Activated T-helper 2 cell treated with anti-CD3 and anti-CD28 coated beads, Interferon-gamma antibody, Interleukin-2, Interleukin-4, amounts not matched to agents 10 μg/mL and 5 μg/mL and 100 μg/mL, durations not matched to agents 14 hours and 24 hours and 36 hours (primary cell): ENCODE measurements around the gene HIBADH. TPM values are rescaled to one million over a fixed set of nuclear protein-coding genes. Genes with fewer than 3 reads are reported as not detected.
"Not testable (repeated sequence)": the region's sequence is repeated elsewhere in the genome, so short reads cannot be mapped to it uniquely, and the experiment has no call there.

Experiments
- DNase-seq: peaks from one replicate; pipeline ENCODE4 v3.0.0; 2021; ENCODE audit warnings: low spot score
- H3K27ac Mint-ChIP-seq: one replicate; pipeline ENCODE4 v1.8.0; 2021; ENCODE audit warnings: mixed read lengths
- H3K27me3 Mint-ChIP-seq: one replicate; pipeline ENCODE4 v1.8.0; 2021; ENCODE audit warnings: low read depth, mixed read lengths
- H3K36me3 Mint-ChIP-seq: one replicate; pipeline ENCODE4 v1.8.0; 2021; ENCODE audit warnings: low read depth, mixed read lengths
- H3K4me1 Mint-ChIP-seq: one replicate; pipeline ENCODE4 v1.8.0; 2021; ENCODE audit warnings: low read depth, mixed read lengths
- H3K4me3 Mint-ChIP-seq: one replicate; pipeline ENCODE4 v1.8.0; 2021; ENCODE audit warnings: low read depth, mild to moderate bottlenecking, moderate library complexity, mixed read lengths
- H3K9me3 Mint-ChIP-seq: one replicate; pipeline ENCODE4 v1.8.0; 2021; ENCODE audit warnings: mixed read lengths
- intact Hi-C: fragments of 100-400 bp; cut with micrococcal nuclease; formaldehyde crosslinking; loops from one replicate; pipeline ENCODE4 v1.15.1; 2023
- total RNA-seq: library from RNA; stranded (reverse); gene quantifications from 2 replicates; pipeline ENCODE4 v1.2.3, GENCODE V29; 2022

Gene HIBADH
- total RNA-seq, 1 donor from 2014 or later, result 23.1 TPM

- Mint-ChIP-seq H3K27ac (no peak overlapping the region), H3K4me1 (no peaks in the 10 kb centered on the region), H3K4me3 (no peak overlapping the region), H3K27me3 (no peaks in the 10 kb centered on the region), H3K36me3 (no peaks in the 10 kb centered on the region), H3K9me3 (no peaks in the 10 kb centered on the region)
- intact Hi-C loops, result no loop called here
- DNase-seq, result no peak
Measured at GRCh38 chr7:27516421-27516820, 146.3 kb downstream of the HIBADH start.

DNA sequence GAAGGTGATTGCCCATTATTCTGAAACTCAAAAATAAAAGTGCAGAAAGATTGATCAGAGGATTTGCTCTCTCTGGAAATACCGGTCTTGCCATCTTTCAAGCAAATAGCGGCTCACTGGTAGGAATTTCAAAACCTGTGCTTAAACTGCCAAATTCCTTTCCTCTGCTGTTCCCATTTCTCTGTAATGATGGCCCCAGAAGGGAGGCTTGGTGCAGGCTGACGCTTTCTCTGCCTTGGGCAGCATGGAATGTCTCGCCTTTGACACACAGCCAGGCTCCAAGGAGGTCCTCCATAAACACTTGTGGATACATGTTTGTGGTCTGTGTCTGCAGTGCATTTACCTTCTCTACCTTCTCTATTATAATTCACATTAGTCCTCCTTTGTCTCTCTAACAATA is 146.8 kb downstream of the HIBADH start:
- H3K4me1 Mint-ChIP-seq, result no peaks in the 10 kb centered on the region

GRCh38 chr7:27514861-27515260 is 147.8 kb downstream of the HIBADH start:
- no peaks in the 10 kb centered on the region for H3K27me3 Mint-ChIP-seq
- DNase-seq, result no peak
- no peaks in the 10 kb centered on the region for H3K4me1 Mint-ChIP-seq
- intact Hi-C loops, result no loop called here
- no peaks in the 10 kb centered on the region for H3K9me3 Mint-ChIP-seq
- H3K4me3 Mint-ChIP-seq, result no peak overlapping the region
- no peak overlapping the region for H3K27ac Mint-ChIP-seq
- no peaks in the 10 kb centered on the region for H3K36me3 Mint-ChIP-seq

More for the DNA sequence above, 146.8 kb downstream of the HIBADH start:
- no peak overlapping the region for H3K27ac Mint-ChIP-seq
- intact Hi-C loops, result no loop called here
- no peak for DNase-seq
- no peaks in the 10 kb centered on the region for H3K27me3 Mint-ChIP-seq
- no peaks in the 10 kb centered on the region for H3K36me3 Mint-ChIP-seq
- H3K9me3 Mint-ChIP-seq, result no peaks in the 10 kb centered on the region
- no peak overlapping the region for H3K4me3 Mint-ChIP-seq

- no peaks in the 10 kb centered on the region for H3K4me1 Mint-ChIP-seq
Measured at GRCh38 chr7:27513885-27514284, 148.8 kb downstream of the HIBADH start.

DNA sequence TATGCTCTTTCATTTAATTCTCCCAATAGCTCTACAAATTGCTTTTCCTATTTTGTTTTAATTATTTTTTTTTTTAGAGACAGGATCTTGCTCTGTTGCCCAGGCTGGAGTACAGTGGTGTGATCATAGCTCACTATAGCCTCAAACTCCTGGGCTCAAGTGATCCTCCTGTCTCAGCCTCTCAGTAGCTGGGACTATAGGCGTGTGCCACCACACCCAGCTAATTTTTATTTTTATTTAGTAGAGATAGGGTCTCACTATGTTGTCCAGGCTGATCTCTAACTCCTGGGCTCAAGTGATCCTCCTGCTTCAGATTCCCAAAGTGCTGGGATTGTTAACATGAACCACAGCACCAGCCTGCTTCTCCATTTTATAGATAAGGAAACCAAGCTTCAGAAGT is 151.3 kb downstream of the HIBADH start:
- H3K27ac Mint-ChIP-seq, H3K9me3 Mint-ChIP-seq, intact Hi-C loops, H3K36me3 Mint-ChIP-seq, H3K4me3 Mint-ChIP-seq, H3K4me1 Mint-ChIP-seq, H3K27me3 Mint-ChIP-seq, DNase-seq: not testable (repeated sequence)

More at GRCh38 chr7:27513885-27514284, 148.8 kb downstream of the HIBADH start:
- Mint-ChIP-seq H3K27me3 (no peaks in the 10 kb centered on the region), H3K9me3 (no peaks in the 10 kb centered on the region), H3K27ac (no peak overlapping the region), H3K4me3 (no peak overlapping the region), H3K36me3 (no peaks in the 10 kb centered on the region)
- no peak for DNase-seq
- intact Hi-C loops, result no loop called here

- H3K9me3 Mint-ChIP-seq, result no peaks in the 10 kb centered on the region
- H3K36me3 Mint-ChIP-seq, result no peaks in the 10 kb centered on the region
- no peaks in the 10 kb centered on the region for H3K4me1 Mint-ChIP-seq
- intact Hi-C loops, result no loop called here
- no peak overlapping the region for H3K27ac Mint-ChIP-seq
- no peak for DNase-seq
- no peaks in the 10 kb centered on the region for H3K27me3 Mint-ChIP-seq
- no peak overlapping the region for H3K4me3 Mint-ChIP-seq
Measured at GRCh38 chr7:27510541-27510940, 152.1 kb downstream of the HIBADH start.

GRCh38 chr7:27501879-27502278 is 160.8 kb downstream of the HIBADH start:
- H3K27me3 Mint-ChIP-seq, H3K9me3 Mint-ChIP-seq, H3K4me3 Mint-ChIP-seq, intact Hi-C loops, H3K27ac Mint-ChIP-seq, DNase-seq, H3K36me3 Mint-ChIP-seq, H3K4me1 Mint-ChIP-seq: not testable (repeated sequence)

GRCh38 chr7:27501001-27501400 is 161.7 kb downstream of the HIBADH start:
- no peak for DNase-seq
- intact Hi-C loops, result no loop called here
- H3K27me3 Mint-ChIP-seq, result no peaks in the 10 kb centered on the region
- no peaks in the 10 kb centered on the region for H3K4me1 Mint-ChIP-seq
- no peak overlapping the region for H3K4me3 Mint-ChIP-seq
- no peak overlapping the region for H3K27ac Mint-ChIP-seq
- no peaks in the 10 kb centered on the region for H3K9me3 Mint-ChIP-seq
- no peaks in the 10 kb centered on the region for H3K36me3 Mint-ChIP-seq

DNA sequence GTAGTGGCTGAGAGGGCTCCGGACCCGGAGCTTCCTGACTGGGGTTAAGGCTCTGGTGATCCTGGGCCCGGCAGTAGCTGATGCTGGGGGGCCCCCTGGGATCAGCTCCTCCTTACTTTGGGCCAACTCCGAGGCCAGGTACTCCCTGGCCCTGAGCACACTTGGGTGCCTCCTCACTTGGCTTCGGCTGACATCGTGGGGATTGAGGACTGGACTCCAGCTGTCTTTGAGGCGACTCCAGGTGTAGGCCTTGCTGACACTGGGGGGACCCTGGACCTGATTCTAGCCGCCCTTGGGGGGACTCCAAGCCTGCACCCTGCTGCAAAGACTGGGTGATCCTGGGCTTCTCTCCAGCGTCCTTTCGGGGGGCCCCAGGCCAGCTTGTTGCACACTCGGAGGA is 170.5 kb downstream of the HIBADH start:
- no peaks in the 10 kb centered on the region for H3K9me3 Mint-ChIP-seq

GRCh38 chr7:27491534-27491933 is 171.1 kb downstream of the HIBADH start:
- no peak overlapping the region for H3K4me3 Mint-ChIP-seq
- no peak for DNase-seq
- H3K9me3 Mint-ChIP-seq, result no peaks in the 10 kb centered on the region
- H3K4me1 Mint-ChIP-seq, result no peaks in the 10 kb centered on the region
- H3K27ac Mint-ChIP-seq, result no peak overlapping the region
- no peaks in the 10 kb centered on the region for H3K36me3 Mint-ChIP-seq
- H3K27me3 Mint-ChIP-seq, result peaks cover 4% of the 10 kb centered on the region
- intact Hi-C loops, result no loop called here

More for the DNA sequence above, 170.5 kb downstream of the HIBADH start:
- Mint-ChIP-seq H3K27me3 (peaks cover 4% of the 10 kb centered on the region), H3K36me3 (no peaks in the 10 kb centered on the region), H3K27ac (no peak overlapping the region), H3K4me1 (no peaks in the 10 kb centered on the region), H3K4me3 (no peak overlapping the region)
- DNase-seq, result no peak
- intact Hi-C loops, result no loop called here

DNA sequence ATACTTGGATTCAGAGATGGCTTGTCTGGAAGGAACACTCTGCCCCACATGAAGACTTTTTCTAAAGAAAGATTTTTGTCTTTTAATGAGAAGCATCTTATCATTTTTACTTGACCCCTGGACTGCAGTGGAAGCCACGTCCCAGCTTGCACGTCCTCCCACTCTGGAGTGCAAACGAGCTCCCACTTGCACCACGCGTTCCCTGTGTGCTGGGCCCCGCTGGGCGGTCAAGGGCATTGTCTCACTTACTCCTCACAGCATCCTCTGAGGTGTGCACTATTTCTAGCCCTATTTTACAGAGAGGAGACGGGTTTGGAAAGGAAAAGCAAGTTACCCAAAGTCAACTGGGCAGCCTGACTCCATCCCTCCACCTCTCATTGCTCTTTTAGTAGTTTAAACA is 175.2 kb downstream of the HIBADH start:
- no peaks in the 10 kb centered on the region for H3K9me3 Mint-ChIP-seq
- no peaks in the 10 kb centered on the region for H3K4me1 Mint-ChIP-seq
- peaks cover 4% of the 10 kb centered on the region for H3K27me3 Mint-ChIP-seq
- H3K36me3 Mint-ChIP-seq, result no peaks in the 10 kb centered on the region
- intact Hi-C loops, result no loop called here
- no peak overlapping the region for H3K4me3 Mint-ChIP-seq
- H3K27ac Mint-ChIP-seq, result no peak overlapping the region
- no peak for DNase-seq

DNA sequence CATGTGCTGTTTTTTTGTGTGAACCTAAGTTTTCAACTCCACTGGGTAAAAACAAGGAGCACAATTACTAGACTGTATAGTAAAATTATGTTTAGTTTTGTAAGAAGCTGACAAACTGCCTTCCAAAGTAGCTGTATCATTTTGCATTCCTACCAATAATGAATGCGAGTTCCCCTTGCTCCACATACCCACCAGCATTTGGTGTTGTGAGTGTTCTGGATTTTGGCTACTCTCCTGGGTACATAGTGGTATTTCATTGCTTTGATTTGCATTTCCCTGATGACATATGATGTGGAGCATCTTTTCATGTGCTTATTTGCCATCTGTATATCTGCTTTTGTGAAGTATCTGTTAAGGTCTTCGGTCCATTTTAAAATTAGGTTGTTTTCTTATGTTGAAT is 178.2 kb downstream of the HIBADH start:
- H3K36me3 Mint-ChIP-seq, result no peaks in the 10 kb centered on the region
- H3K27ac Mint-ChIP-seq, result no peak overlapping the region
- no peaks in the 10 kb centered on the region for H3K9me3 Mint-ChIP-seq
- H3K27me3 Mint-ChIP-seq, result no peaks in the 10 kb centered on the region
- H3K4me1 Mint-ChIP-seq, result no peaks in the 10 kb centered on the region
- DNase-seq, result no peak
- intact Hi-C loops, result no loop called here
- H3K4me3 Mint-ChIP-seq, result no peak overlapping the region

GRCh38 chr7:27482219-27482618 is 180.5 kb downstream of the HIBADH start:
- intact Hi-C loops, result no loop called here
- Mint-ChIP-seq H3K27ac (no peak overlapping the region), H3K9me3 (no peaks in the 10 kb centered on the region), H3K36me3 (no peaks in the 10 kb centered on the region), H3K4me3 (no peak overlapping the region), H3K27me3 (no peaks in the 10 kb centered on the region), H3K4me1 (no peaks in the 10 kb centered on the region)
- no peak for DNase-seq

DNA sequence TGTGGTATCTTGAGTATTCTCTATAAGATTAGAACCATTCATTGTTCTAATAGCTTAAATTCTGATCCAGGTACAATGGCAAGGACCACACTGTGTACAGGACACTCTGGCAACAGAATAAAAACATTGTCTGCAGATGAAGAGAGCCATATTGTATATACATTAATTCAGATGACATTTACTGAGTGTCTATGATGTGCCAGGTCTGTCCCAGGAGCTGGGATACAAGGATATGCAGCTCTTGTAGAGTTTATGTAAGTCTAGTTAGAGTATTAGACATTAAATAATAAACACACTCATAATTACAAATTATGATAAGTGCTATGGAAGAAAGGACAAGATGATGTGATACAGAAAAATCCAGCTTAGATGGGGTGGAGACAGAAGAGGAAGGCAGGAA is 184.1 kb downstream of the HIBADH start:
- H3K27ac Mint-ChIP-seq, result no peak overlapping the region
- H3K9me3 Mint-ChIP-seq, result no peaks in the 10 kb centered on the region
- no peak overlapping the region for H3K4me3 Mint-ChIP-seq
- H3K4me1 Mint-ChIP-seq, result no peaks in the 10 kb centered on the region
- H3K27me3 Mint-ChIP-seq, result no peaks in the 10 kb centered on the region
- H3K36me3 Mint-ChIP-seq, result no peaks in the 10 kb centered on the region
- intact Hi-C loops, result no loop called here
- DNase-seq, result no peak
